GM12874 (cell line): ENCODE data around the gene PRR5.

Experiments
- CTCF ChIP-seq: IDR thresholded peaks from 2 replicates; pipeline ENCODE4 v1.5.1; 2011; ENCODE audit warnings: low read depth, mild to moderate bottlenecking, control low read depth, low read length, moderate library complexity; ENCODE audit not compliant: insufficient read depth

The PRR5 gene

DNA sequence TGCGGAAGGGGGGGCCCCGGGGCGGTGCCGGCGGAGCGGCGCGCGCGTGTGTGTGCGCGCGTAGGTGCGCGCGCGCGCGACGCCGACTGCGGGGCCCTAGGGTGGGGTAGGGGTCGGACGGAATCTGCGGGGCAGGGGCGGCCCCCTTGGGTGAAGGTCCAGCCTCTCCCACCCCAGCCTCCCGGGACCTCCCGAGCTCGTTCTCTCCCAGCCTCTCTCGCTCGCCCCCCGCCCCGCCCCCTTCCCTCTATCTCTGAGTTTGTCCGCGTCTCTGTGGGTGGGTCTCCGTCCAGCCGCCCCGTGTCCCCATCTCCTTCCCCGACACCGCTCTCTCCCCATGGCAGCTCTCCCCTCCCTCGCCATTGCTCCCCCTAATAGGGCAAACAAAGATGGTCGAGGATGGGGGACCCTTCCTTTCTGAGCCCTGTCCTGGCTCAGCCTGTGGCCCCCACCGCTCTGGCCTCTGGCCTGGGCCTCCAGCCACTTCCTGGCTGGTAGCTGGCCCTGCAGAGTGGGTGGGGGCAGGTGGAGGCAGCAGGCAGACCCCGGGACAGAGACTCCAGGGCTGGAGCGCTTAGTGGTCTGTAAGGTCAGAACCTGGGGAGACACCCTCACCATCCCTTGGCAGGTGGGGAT lies 33.0 kb upstream of the PRR5 start:
- no peak for TF ChIP-seq CTCF

GRCh38 chr22:44669561-44669976 lies 32.4 kb upstream of the PRR5 start:
- peak; percentile 59 for TF ChIP-seq CTCF

GRCh38 chr22:44670220-44670988 lies 31.6 kb upstream of the PRR5 start:
- no peak for TF ChIP-seq CTCF

GRCh38 chr22:44671742-44672141 lies 30.3 kb upstream of the PRR5 start:
- no peak for TF ChIP-seq CTCF

DNA sequence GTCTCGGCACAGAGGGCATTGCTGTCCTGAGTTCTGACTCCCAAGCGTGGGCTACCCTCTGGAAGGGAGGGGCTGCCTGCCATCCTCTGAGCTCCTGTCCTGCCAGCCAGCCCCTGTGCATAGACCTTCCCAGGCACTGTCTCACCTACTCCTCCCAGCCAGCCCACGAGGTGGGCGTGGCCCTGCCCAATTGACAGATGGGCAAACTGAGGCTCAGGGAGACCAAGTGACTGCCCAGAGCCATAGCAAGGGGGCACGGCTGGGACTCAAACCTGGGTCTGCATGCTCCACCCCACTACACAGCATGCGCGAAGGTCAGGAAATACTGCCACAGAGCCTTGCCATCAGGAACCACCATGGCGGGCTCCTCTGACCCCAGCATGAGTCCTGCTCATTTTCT lies 29.4 kb upstream of the PRR5 start:
- TF ChIP-seq CTCF: no peak

DNA sequence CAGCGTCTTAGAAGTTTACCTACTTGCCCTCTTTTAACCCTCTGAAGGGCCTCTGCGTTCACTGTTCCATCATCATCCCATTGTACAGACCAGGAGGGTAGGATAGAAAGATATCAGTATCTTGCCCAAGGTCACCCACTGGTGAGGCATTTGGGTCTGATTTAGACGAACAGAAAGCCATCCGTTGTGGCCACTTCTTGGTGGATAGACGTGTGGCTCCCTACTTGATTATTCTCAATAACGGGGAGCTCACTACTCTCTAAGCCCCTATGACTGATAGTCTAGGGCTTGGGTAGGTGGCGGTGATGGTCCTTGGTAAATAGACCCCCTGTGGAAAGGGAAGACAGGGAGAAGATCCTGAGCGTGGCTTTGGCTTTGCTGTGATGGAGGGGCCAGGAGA lies 28.6 kb upstream of the PRR5 start:
- TF ChIP-seq CTCF: no peak

GRCh38 chr22:44676441-44677352 lies 25.3 kb upstream of the PRR5 start:
- no peak for TF ChIP-seq CTCF
